ENCODE measurements around the gene GBGT1.

The GBGT1 gene

GRCh38 chr9:133162861-133163503, 732 bp downstream of the GBGT1 start:
- DNase-seq (ENCODE audit: low read depth in 2 of 2): no peak

- no peak for DNase-seq (ENCODE audit: low read depth in 2 of 2)
These were observed 2.2 kb downstream of the GBGT1 start for GRCh38 chr9:133161547-133161950.

GRCh38 chr9:133160742-133161546, 2.8 kb downstream of the GBGT1 start:
- DNase-seq (ENCODE audit: low read depth in 2 of 2): no peak

- DNase-seq (ENCODE audit: low read depth in 2 of 2): no peak
These were observed 5.0 kb downstream of the GBGT1 start for GRCh38 chr9:133158695-133159094.

- no peak for DNase-seq (ENCODE audit: low read depth in 2 of 2)
These were observed 8.6 kb downstream of the GBGT1 start for GRCh38 chr9:133155156-133155555.

- no peak for DNase-seq (ENCODE audit: low read depth in 2 of 2)
These were observed 9.4 kb downstream of the GBGT1 start for GRCh38 chr9:133154097-133154989.

GRCh38 chr9:133153227-133154096, 10.3 kb downstream of the GBGT1 start:
- no peak for DNase-seq (ENCODE audit: low read depth in 2 of 2)

GRCh38 chr9:133151601-133152525, 11.9 kb downstream of the GBGT1 start:
- DNase-seq (ENCODE audit: low read depth in 2 of 2): no peak

GRCh38 chr9:133151041-133151440, 12.7 kb downstream of the GBGT1 start:
- no peak for DNase-seq (ENCODE audit: low read depth in 2 of 2)

- DNase-seq (ENCODE audit: low read depth in 2 of 2): peak; percentile 47 to 51
These were observed 14.3 kb downstream of the GBGT1 start for GRCh38 chr9:133149130-133150015.

- no peak for DNase-seq (ENCODE audit: low read depth in 2 of 2)
These were observed 15.2 kb downstream of the GBGT1 start for GRCh38 chr9:133148199-133149129.

- no peak for DNase-seq (ENCODE audit: low read depth in 2 of 2)
These were observed 16.1 kb downstream of the GBGT1 start for GRCh38 chr9:133147412-133148198.

- no peak for DNase-seq (ENCODE audit: low read depth in 2 of 2)
These were observed 16.8 kb downstream of the GBGT1 start for GRCh38 chr9:133146746-133147411.

- DNase-seq (ENCODE audit: low read depth in 2 of 2): no peak
These were observed 18.5 kb downstream of the GBGT1 start for GRCh38 chr9:133144904-133145851.

GRCh38 chr9:133144142-133144903, 19.4 kb downstream of the GBGT1 start:
- no peak for DNase-seq (ENCODE audit: low read depth in 2 of 2)
